GM19452 (cell line): ENCODE results near the gene COX19.
"Not testable (repeated sequence)": the region's sequence is repeated elsewhere in the genome, so short reads cannot be mapped to it uniquely, and the experiment has no call there.

Experiments
- ATAC-seq: cut with Tn5 transposase; IDR thresholded peaks from one replicate; pipeline ENCODE4 v1.9.1; 2021; ENCODE audit not compliant: unreplicated experiment

The COX19 gene

GRCh38 chr7:929311-929711, 46.0 kb downstream of the COX19 start:
- no peak for ATAC-seq

DNA sequence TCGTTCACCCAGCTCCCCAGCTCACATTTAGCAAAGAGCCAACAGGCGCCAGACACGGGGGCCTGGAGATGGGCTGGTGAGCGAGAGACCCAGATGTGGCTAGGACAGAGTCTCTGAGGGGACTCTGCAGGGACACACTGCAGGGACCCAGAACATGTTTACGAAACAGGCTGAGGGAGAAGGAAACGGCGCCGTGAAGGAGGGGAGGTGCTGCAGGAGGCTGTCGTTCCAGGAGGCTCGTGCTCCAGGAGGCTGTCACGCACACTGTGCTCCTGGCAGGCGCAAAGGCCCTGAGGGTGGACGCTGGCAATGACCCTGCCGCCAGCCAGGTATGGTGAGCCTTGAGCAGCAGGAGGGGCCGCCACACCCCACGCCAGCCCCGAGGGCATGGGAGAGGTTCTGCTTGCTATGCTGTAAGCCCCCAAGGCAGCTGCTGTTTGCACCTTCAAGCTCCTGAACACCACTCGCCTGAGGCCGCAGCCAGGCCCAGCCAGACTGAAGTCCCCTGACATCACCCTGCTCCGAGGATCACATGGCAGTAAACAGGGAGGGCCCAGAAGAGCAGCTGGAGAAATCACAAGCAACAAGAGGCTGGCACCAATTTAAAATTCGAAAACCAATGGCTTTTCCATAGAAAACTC, 48.2 kb downstream of the COX19 start:
- no peak for ATAC-seq

DNA sequence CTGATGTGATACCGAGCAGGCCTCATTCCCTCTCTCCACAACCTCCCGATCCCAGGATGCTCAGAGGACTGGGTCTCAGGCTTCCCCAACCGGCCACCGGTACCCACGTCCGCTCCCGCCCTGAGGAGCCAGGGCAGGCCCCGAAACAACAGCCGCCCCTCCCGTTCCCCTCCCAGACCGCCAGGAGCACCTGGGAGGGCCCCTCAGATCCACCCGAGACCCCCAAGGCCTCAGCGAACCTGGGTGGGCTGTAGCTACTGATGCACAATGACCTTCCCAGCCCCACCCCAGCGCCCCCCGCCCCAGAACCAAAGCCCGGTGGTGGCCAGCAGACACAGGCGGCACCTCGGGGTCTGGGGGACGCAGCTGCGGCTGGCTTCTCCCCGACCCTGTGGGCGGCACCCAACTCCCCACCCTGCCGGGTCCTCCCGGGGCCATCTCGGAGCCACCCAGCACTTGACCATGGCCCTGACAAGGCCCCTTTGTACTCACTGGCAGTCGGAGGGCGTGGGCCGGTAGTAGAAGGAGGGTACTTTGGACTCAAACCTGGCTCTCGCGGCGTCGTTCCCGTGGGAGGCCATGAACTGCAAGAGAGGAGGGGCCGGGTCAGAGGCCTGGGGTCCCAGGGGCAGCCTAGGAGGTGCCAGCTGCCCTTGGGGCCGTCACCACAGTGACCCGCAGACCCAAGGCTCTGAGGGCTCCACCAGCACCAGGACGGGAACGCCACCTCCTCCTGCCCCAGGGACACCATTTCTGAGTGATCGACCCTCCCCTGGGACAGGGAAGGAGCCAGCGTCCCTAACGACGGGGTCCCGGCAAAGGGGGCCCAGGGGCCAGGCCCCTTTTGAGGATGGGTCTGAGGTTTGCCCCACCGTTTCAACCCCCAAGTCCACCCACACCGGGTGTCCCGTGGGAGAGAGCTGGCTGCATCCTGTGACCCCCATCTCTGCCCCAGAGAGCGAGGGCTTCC, 49.0 kb downstream of the COX19 start:
- ATAC-seq = no peak

GRCh38 chr7:925601-926000, 49.7 kb downstream of the COX19 start:
- ATAC-seq = no peak

DNA sequence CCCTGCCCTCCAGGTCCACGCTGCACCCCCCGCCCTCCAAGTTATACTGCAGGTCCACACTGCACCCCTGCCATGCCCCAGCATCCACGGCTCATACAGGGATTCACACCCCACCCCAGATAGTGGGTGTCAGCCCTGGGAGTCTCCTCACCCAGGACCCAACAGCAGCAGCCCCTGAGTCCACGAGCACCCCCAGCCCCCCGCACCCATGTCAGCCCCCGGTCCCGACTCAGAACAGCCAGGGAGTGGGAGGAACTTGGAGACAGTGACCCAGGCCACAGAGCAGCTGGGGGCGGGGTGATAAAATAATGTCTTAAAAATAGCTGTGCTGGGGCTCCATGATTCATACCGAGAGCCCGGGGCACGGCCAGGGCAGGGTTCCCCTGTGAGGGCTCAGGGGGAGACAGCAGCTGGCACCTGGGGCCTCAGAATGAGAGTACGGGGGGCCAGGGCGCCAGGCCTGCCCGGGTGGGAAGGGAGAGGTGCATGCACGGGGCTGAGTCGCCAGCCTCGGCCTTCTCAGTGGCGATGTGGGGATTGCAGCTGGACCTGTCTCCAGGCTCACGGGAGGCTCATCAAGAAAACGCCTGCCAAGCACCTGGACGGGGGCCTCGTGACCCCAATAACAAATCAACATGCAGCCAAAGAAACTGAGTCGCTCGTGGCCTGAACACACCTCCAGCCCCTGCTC, 50.7 kb downstream of the COX19 start:
- ATAC-seq = peak; percentile 49

GRCh38 chr7:924042-924441, 51.3 kb downstream of the COX19 start:
- ATAC-seq = not testable (repeated sequence)

- peak; percentile 75 for ATAC-seq
Observed at GRCh38 chr7:923108-924041, 52.0 kb downstream of the COX19 start.

DNA sequence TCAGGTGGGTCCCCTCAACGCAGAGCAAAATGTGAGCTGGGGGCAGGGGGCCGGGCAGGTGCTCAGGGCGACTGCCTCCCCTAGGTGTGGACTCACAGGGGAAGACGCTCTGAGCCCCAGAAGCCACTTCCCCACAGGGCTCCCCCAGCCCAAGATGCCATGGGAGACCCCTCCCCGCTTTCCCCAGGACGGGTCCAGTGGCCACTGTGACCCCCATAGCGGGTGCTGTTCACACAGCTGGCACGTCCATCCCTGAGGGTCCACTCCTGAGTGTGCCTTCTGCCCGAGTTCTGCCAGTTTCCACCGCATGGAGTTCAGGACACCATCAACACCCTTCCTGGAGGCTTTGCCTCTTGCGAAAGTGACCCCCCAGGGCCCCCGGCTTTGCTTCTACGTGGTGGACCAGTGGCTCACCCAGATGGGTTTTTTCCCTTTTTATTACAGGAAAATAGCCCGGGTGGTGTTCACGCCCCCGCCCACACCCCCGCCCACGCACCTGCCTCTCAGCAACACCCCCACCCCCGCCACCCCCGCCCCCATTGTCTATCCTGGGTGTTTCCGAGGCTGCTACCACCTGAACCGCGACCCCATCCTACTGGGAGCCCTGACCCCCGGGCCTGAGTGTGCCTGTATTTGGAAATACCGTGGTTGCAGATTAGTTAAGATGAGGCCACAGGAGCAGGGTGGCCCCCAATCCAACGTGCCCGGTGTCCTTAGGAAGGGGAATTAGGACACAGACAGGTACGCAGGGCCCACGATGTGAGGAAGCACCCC, 52.8 kb downstream of the COX19 start:
- ATAC-seq = no peak

GRCh38 chr7:921581-922333, 53.6 kb downstream of the COX19 start:
- no peak for ATAC-seq

DNA sequence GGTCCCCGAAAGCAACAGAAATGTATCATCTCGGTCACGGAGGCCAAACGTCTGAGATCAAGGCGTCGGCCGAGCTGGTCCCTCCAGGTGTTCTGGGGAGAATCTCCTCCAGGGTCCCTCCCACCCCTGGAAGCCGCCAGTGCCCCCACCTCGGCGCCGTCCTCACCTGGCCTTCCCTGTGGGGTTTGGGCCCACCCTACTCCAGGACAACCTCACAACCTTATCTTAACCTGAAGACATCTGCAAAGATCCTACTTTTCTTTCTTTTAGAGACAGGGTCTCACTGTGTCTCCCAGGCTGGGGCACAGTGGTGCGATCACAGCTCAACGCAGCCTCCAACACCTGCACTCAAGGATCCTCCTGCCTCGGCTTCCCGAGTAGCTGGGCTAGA, 54.3 kb downstream of the COX19 start:
- no peak for ATAC-seq

DNA sequence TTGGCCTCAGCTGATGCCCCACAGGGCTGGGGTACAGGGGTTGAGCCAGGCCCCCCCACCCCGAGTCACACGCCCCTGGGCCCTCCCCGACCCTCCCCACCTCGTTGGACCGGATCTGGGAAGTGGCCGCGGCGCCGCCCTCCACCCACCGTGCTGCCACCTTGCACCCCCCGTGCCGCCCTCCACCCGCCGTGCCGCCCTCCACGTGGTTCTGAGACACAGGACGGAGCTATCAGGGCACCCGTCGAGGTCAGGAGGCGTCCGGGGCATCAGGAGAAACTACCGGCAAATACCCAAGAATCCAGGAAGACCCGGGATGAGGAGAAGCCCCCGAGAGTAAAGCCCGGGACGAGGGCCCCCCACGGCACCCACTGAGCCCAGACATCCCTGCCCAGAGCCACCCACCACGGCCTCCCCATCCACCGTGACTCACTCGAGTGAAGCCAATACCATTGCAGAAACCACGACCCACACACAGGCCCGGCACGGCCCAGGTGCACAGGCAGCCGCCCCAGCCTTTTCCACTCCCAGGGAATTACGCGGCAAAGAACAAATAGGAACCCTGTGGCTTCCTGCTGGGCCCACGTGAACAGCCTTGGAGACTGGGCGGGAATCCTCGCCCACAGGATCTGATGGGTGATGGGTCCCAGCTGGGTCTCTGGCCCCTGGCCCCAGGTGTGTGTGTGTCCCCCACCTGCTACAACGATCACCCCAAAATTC, 54.8 kb downstream of the COX19 start:
- no peak for ATAC-seq

DNA sequence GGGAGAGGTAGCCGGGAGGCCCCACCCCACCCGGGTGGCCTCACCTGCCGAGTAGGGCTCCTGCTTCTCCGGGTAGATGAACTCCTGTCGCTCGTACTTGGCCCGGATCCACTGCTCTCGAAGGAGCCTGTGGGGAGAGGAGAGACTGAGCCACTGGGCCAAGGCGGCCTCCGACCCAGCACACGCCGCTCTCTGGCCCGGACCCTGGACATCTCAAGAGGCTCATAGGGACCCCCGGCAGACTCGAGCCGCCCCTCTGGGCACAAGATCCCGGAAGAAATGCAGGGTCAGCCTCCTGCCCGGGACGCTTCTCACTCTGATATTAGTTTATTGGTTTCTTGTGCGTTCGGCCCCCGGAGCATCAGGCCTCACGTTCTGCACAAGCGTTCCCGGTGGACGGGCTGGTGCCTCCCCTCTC, 55.4 kb downstream of the COX19 start:
- ATAC-seq = no peak

DNA sequence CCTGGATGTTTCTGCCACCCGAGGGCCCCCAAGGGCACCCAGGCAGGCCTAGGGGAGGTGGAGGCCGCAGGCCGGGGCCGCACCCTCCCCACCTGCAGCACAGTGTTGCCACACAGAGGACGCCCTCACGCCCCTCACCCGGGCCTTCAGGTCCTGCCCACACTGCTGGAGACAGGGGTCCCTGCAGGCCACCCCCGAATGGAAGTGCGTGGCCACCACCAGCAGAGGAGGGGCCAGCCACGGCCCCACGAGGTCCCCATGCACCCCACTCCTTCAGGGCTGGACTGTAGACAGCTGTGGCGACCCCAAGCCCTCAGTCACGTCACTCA, 56.3 kb downstream of the COX19 start:
- no peak for ATAC-seq

DNA sequence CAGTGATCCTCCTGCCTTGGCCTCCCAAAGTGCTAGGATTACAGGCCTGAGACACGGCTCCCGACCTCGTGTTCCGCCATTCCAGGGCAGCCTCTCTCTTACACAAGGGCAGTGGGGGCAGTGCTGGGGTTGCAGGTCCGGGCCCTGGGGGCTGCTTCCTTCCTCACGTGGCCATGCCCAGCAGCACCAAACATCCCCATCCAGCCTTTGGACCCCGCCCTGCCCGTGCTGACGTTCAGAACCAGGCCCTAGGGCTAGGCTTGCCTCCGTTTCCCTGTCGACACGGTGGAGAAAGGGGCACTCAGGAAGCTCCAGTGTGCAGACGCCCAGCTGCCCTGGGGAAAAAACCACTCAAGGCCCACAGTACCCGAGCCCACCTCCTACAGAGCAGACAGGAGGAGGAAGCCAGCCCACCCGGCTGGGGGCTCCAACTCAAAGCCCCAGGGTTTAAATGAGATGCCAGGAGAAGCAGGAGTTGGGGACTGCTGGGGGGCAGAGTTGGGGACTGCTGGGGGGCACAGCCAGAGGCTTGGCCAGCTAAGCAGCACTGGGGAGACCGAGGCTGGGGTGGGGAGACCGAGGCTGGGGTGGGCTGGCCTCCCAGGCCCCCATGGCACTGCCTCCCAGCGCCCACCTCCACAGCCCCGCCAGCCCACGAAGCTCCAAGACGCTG, 56.8 kb downstream of the COX19 start:
- ATAC-seq = no peak

DNA sequence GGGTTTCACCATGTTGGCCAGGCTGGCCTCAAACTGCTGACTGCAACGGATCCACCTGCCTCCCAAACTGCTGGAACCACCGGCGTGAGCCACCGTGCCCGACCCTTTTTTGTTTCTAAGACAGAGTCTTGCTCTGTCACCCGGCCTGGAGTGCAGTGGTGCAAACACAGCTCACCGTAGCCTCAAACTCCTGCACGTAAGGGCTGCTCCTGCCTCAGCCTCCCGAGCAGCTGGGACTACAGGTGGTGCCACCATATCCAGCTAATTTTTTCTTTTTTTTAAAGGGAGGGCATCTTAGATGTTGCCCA, 57.3 kb downstream of the COX19 start:
- no peak for ATAC-seq

- no peak for ATAC-seq
Observed at GRCh38 chr7:917255-918117, 57.9 kb downstream of the COX19 start.

DNA sequence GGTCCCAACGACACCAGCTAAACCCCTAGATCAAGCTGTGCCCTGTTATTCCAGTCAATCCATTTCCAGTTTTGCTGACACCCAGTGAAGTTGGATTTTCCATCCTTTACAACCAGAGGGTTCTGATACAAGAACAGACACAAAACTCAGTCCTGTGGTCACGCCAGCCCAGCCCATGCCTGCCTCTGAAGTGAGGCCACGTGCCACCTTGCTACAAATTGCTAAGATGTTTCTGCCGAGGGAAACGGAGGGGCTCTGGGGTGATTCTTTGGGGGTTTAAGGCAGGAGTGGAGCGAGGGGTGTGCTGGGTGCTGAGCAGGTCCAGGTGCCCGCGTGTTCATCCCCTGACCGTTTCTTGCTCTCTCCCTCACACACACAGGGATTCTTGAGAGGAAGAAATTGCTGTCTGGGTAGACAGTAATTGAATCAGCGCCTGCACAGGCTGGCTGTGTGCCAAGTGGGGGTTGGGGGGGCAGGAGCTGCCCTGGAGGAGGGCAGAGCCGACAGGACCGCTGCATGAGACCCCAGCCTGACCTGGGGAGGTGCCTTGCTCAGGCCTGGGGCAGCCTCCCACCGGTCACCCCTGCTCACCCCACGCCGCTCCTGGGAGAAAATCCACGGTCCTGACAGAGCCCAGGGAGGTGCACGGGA, 58.9 kb downstream of the COX19 start:
- no peak for ATAC-seq
